Endothelial cell of umbilical vein (primary cell): ENCODE results near the gene OTUD7B. TPM values are rescaled to one million over a fixed set of nuclear protein-coding genes. Genes with fewer than 3 reads are reported as not detected.

Experiments
- BruUV-seq: library from RNA; stranded (reverse); fragments of 400-500 nt; replicated peaks from 2 replicates; lab custom pipeline; 2021; lab: Mats Ljungman, UMichigan
- CTCF ChIA-PET: fragments of 300-600, 350-600 bp; sonication (Branson Sonifier 250); formaldehyde crosslinking; loops from one replicate; lab custom pipeline; 2021; ENCODE audit warnings: antibody characterized with exemption, inconsistent platforms; lab: Charles Lee
- POLR2A ChIA-PET: fragments of 300-600, 350-600 bp; sonication (Branson Sonifier 250); formaldehyde crosslinking; loops from one replicate; lab custom pipeline; 2021; ENCODE audit warnings: antibody characterized with exemption, inconsistent platforms; lab: Charles Lee
- DNase-seq: peaks from one replicate; pipeline ENCODE4 v3.0.0-alpha.2; 2011; ENCODE audit warnings: low read depth, low spot score
- FAIRE-seq: peaks from 2 replicates; lab custom pipeline; 2011; peaks lifted over from hg19 to GRCh38; lab: Jason Lieb, UNC
- H2AFZ ChIP-seq: 2 replicates; pipeline ENCODE4 v1.6.0; 2012; ENCODE audit warnings: low read depth, low read length, control low read depth, inconsistent platforms
- H3K27ac ChIP-seq: 2 replicates; pipeline ENCODE4 v1.5.1; 2011; ENCODE audit warnings: low read depth, mild to moderate bottlenecking, control low read depth, low read length, moderate library complexity; ENCODE audit not compliant: insufficient read depth
- H3K27me3 ChIP-seq, 2 experiments: 2 replicates each; pipeline versions ENCODE4 v1.6.0 to v1.6.1; 2011; ENCODE audit warnings: low read length in 2 of 2, mixed read lengths in 1 of 2; ENCODE audit not compliant: control insufficient read depth in 2 of 2, insufficient read depth in 2 of 2
- H3K36me3 ChIP-seq, 2 experiments: 2 replicates in 1 of 2; 3 replicates in 1 of 2; pipeline ENCODE4 v1.5.1; 2011; ENCODE audit warnings: low read length in 2 of 2, mild to moderate bottlenecking in 1 of 2, moderate library complexity in 1 of 2; ENCODE audit not compliant: control insufficient read depth in 2 of 2, insufficient read depth in 2 of 2; ENCODE audit errors: extremely low read depth in 1 of 2
- H3K4me1 ChIP-seq: 3 replicates; pipeline ENCODE4 v1.5.1; 2011; ENCODE audit warnings: mild to moderate bottlenecking, low read length; ENCODE audit not compliant: control insufficient read depth, insufficient read depth; ENCODE audit errors: extremely low read depth
- H3K4me2 ChIP-seq: 2 replicates; pipeline ENCODE4 v1.6.1; 2011; ENCODE audit warnings: low read length, control low read depth, mixed read lengths; ENCODE audit not compliant: insufficient read depth
- H3K4me3 ChIP-seq, 3 experiments: fragments of 200-600 bp in 1 of 3; sonication (generic), shearing (Covaris generic) in 1 of 3; replicated peaks in 1 of 3; 2 replicates each; pipeline ENCODE4 v1.5.1; 2011 to 2016; ENCODE audit warnings: control low read depth in 3 of 3, low read length in 3 of 3, mild to moderate bottlenecking in 2 of 3, inconsistent platforms in 1 of 3, low read depth in 1 of 3, moderate library complexity in 1 of 3; ENCODE audit not compliant: insufficient read depth in 1 of 3
- H3K79me2 ChIP-seq: 2 replicates; pipeline ENCODE4 v1.6.0; 2012; ENCODE audit warnings: low read length, inconsistent platforms; ENCODE audit not compliant: control insufficient read depth, insufficient read depth
- H3K9ac ChIP-seq: replicated peaks from 2 replicates; pipeline ENCODE3; 2011; ENCODE audit warnings: low read length, control low read depth; ENCODE audit not compliant: insufficient read depth; ENCODE audit errors: extremely low read depth
- H3K9me1 ChIP-seq: replicated peaks from 3 replicates; pipeline ENCODE4 v1.6.0; 2011; ENCODE audit warnings: mild to moderate bottlenecking, low read length; ENCODE audit not compliant: control insufficient read depth, insufficient read depth; ENCODE audit errors: extremely low read depth
- H3K9me3 ChIP-seq: replicated peaks from 2 replicates; pipeline ENCODE4 v1.5.1; 2012; ENCODE audit warnings: low read length, inconsistent platforms; ENCODE audit not compliant: control insufficient read depth, insufficient read depth
- H4K20me1 ChIP-seq: replicated peaks from 2 replicates; pipeline ENCODE3; 2011; ENCODE audit warnings: mild to moderate bottlenecking, low read length; ENCODE audit not compliant: control insufficient read depth, insufficient read depth; ENCODE audit errors: extremely low read depth
- EZH2 ChIP-seq: IDR thresholded peaks from 2 replicates; pipeline ENCODE4 v1.6.1; 2012; ENCODE audit warnings: borderline replicate concordance, low read depth, mild to moderate bottlenecking, moderate library complexity, low read length, inconsistent platforms; ENCODE audit not compliant: severe bottlenecking
- FOS ChIP-seq: IDR thresholded peaks from 2 replicates; pipeline ENCODE4 v1.6.1; 2011; ENCODE audit warnings: mild to moderate bottlenecking, low read length, moderate library complexity, borderline replicate concordance; ENCODE audit not compliant: insufficient read depth
- GATA2 ChIP-seq: IDR thresholded peaks from 2 replicates; pipeline ENCODE4 v1.7.0; 2011; ENCODE audit warnings: low read depth, mild to moderate bottlenecking, moderate library complexity, mixed read lengths, low read length; ENCODE audit not compliant: insufficient read length, insufficient read depth
- JUN ChIP-seq: IDR thresholded peaks from 2 replicates; pipeline ENCODE4 v1.6.1; 2011; ENCODE audit warnings: borderline replicate concordance, low read depth; ENCODE audit not compliant: insufficient read length, insufficient read depth
- MYC ChIP-seq: IDR thresholded peaks from one replicate; pipeline ENCODE4 v1.6.1; 2011; ENCODE audit warnings: mild to moderate bottlenecking, low read depth, low read length
- POLR2A ChIP-seq: IDR thresholded peaks from 2 replicates; pipeline ENCODE4 v1.6.1; 2012; ENCODE audit warnings: low read depth, mild to moderate bottlenecking, control low read depth, low read length
- POLR2AphosphoS5 ChIP-seq: IDR thresholded peaks from 2 replicates; pipeline ENCODE4 v1.6.1; 2012; ENCODE audit warnings: low read depth, mild to moderate bottlenecking, control low read depth, low read length, moderate library complexity; ENCODE audit not compliant: insufficient read depth
- dilution Hi-C: fragments of 300-500 bp; cut with MboI; formaldehyde crosslinking; loops from one replicate; pipeline ENCODE4 v1.15.0; 2019; ENCODE audit warnings: low sequenced_read_pairs; ENCODE audit not compliant: extremely low pct_ligation_motif_present
- intact Hi-C: fragments of 100-400 bp; cut with micrococcal nuclease; formaldehyde crosslinking; loops from one replicate; pipeline ENCODE4 v1.10.0; 2022
- polyA plus RNA-seq, 4 experiments: library from polyadenylated mRNA; depleted of rRNA in 3 of 4; stranded (reverse) in 3 of 4; unstranded in 1 of 4; fragments of >200 nt; gene quantifications; 2 replicates each; pipeline versions ENCODE4 v1.2.1 to v1.2.3, GENCODE V29; 2011 to 2012; ENCODE audit warnings: missing spikeins in 1 of 4
- total RNA-seq: library from RNA; stranded (reverse); gene quantifications from 2 replicates; pipeline ENCODE4 v1.2.3, GENCODE V29; 2021
- TF ChIP-seq, protein P1 (sequence below), 2 donors: IDR thresholded peaks; 1 replicate in 1 of 2; 2 replicates in 1 of 2; pipeline ENCODE4 v1.5.1; 2011; ENCODE audit warnings: low read length in 2 of 2, mild to moderate bottlenecking in 2 of 2, moderate library complexity in 2 of 2, control low read depth in 1 of 2, inconsistent platforms in 1 of 2, low read depth in 1 of 2; ENCODE audit not compliant: insufficient read depth in 1 of 2; ENCODE audit errors: extremely low read depth in 1 of 2
- TF ChIP-seq, protein P2 (sequence below): IDR thresholded peaks from 2 replicates; pipeline ENCODE4 v1.6.1; 2011; ENCODE audit not compliant: insufficient read depth, insufficient read length

The OTUD7B gene
- total and polyA plus RNA-seq, 2 donors (not counting 3 experiments of a cell fraction or from before 2014, with no cell fraction given): 4.3 to 22.8 TPM

DNA sequence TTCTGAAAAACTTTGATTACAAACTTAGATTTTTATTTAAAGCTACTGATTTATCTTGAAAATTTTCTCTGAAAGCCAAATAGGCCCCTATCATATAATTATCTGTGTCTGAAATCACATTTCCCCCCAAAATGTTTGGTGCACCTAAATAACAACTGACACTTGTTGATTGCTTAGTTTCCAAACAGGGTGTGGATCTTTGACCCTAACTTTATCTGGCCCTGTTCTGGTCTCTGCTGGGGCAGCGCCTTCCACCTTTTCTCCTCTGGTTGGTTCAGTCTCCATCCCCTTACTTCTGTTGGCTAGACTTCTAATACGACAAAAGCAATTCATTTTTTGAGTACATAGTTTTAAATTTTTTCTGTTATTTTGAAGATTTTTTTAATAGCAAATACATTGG is 10.2 kb upstream of the OTUD7B start:
- dilution Hi-C loops (no loop called here), intact Hi-C loops (no loop called here)
- DNase-seq (no peak), FAIRE-seq (no peak)
- TF ChIP-seq FOS (no peak), GATA2 (no peak), POLR2AphosphoS5 (no peak), MYC (no peak), POLR2A (no peak), JUN (no peak), EZH2 (no peak)
- TF ChIP-seq, protein P1, sequence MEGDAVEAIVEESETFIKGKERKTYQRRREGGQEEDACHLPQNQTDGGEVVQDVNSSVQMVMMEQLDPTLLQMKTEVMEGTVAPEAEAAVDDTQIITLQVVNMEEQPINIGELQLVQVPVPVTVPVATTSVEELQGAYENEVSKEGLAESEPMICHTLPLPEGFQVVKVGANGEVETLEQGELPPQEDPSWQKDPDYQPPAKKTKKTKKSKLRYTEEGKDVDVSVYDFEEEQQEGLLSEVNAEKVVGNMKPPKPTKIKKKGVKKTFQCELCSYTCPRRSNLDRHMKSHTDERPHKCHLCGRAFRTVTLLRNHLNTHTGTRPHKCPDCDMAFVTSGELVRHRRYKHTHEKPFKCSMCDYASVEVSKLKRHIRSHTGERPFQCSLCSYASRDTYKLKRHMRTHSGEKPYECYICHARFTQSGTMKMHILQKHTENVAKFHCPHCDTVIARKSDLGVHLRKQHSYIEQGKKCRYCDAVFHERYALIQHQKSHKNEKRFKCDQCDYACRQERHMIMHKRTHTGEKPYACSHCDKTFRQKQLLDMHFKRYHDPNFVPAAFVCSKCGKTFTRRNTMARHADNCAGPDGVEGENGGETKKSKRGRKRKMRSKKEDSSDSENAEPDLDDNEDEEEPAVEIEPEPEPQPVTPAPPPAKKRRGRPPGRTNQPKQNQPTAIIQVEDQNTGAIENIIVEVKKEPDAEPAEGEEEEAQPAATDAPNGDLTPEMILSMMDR (IDR thresholded peaks at IDR 0.05; ENCODE audit: extremely low read depth in 1 of 2, insufficient read depth in 1 of 2, low read depth in 1 of 2, low read length in 2 of 2): no peak
- TF ChIP-seq, protein P2, sequence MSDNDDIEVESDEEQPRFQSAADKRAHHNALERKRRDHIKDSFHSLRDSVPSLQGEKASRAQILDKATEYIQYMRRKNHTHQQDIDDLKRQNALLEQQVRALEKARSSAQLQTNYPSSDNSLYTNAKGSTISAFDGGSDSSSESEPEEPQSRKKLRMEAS: no peak
- no peaks in the 10 kb centered on the region for H3K36me3 ChIP-seq
- no peak overlapping the region for H3K4me3 ChIP-seq
- H3K9ac ChIP-seq: no peak overlapping the region
- no TSS peak for BruUV-seq
- no peaks in the 10 kb centered on the region for H3K79me2 ChIP-seq
- peaks cover 8% of the 10 kb centered on the region for H3K4me1 ChIP-seq
- no peak overlapping the region for H2AFZ ChIP-seq
- CTCF ChIA-PET: interaction anchor here (1.2 kb wide), 1 partner anchor 30 kb away, joined by 5 read pairs; no protein-coding TSS in a partner anchor
- H3K27ac ChIP-seq: no peak overlapping the region
- no peaks in the 10 kb centered on the region for H4K20me1 ChIP-seq
- H3K9me1 ChIP-seq: no peaks in the 10 kb centered on the region
- POLR2A ChIA-PET: no interaction called here
- H3K9me3 ChIP-seq: no peaks in the 10 kb centered on the region
- H3K27me3 ChIP-seq: no peaks in the 10 kb centered on the region
- H3K4me2 ChIP-seq: no peak overlapping the region
